ENCODE measurements around the gene SND1. TPM values are rescaled to one million over a fixed set of nuclear protein-coding genes. Genes with fewer than 3 reads are reported as not detected.
A peak's percentile ranks its signal among the peaks of the same experiment; 100 is the strongest.

Gene SND1
- total RNA-seq, 6 experiments from 2014 or later: 77.5 to 150 (median 126) TPM

- intact Hi-C loops (cut with DNase I): no loop called here
- no peak for DNase-seq
- ATAC-seq: no peak
- no peaks in the 10 kb centered on the region for H3K4me1 ChIP-seq
- no peaks in the 10 kb centered on the region for H3K36me3 ChIP-seq
- H3K4me3 ChIP-seq: no peak overlapping the region
- H3K9me3 ChIP-seq: no peaks in the 10 kb centered on the region
- no peaks in the 10 kb centered on the region for H3K27me3 ChIP-seq
- no peak overlapping the region for H3K27ac ChIP-seq
- WGBS (ENCODE audit: insufficient coverage, low coverage, low lambda C conversion rate, missing lambda C conversion rate): 92% methylated on average over 4 of the region's 7 CpGs
- TF ChIP-seq CTCF (IDR thresholded peaks at IDR 0.05) (no peak), POLR2A (IDR thresholded peaks at IDR 0.05) (no peak)
These were observed 462.8 kb downstream of the SND1 start for GRCh38 chr7:128114806-128115205.

- intact Hi-C loops (cut with DNase I): no loop called here
- H3K27me3 ChIP-seq: no peaks in the 10 kb centered on the region
- TF ChIP-seq POLR2A (IDR thresholded peaks at IDR 0.05): no peak
- no peak for TF ChIP-seq CTCF (IDR thresholded peaks at IDR 0.05)
- H3K9me3 ChIP-seq: no peaks in the 10 kb centered on the region
- DNase-seq: no peak
- WGBS (ENCODE audit: insufficient coverage, low coverage, low lambda C conversion rate, missing lambda C conversion rate): 68% methylated on average over 5 of the region's 10 CpGs
- H3K4me1 ChIP-seq: no peaks in the 10 kb centered on the region
- no peak overlapping the region for H3K4me3 ChIP-seq
- H3K36me3 ChIP-seq: no peaks in the 10 kb centered on the region
- no peak overlapping the region for H3K27ac ChIP-seq
- ATAC-seq: no peak
These were observed 463.4 kb downstream of the SND1 start for GRCh38 chr7:128115336-128115820.

- no peak for DNase-seq
These were observed 464.1 kb downstream of the SND1 start for GRCh38 chr7:128115821-128116723.

GRCh38 chr7:128116740-128117139 lies 464.7 kb downstream of the SND1 start:
- H3K27me3 ChIP-seq: no peaks in the 10 kb centered on the region
- no peaks in the 10 kb centered on the region for H3K36me3 ChIP-seq
- DNase-seq (peak in 1 of 3 donors; percentile 39), ATAC-seq (no peak)
- 60% methylated on average over 1 of the region's 9 CpGs for WGBS (ENCODE audit: insufficient coverage, low coverage, low lambda C conversion rate, missing lambda C conversion rate)
- TF ChIP-seq CTCF (IDR thresholded peaks at IDR 0.05): no peak
- TF ChIP-seq POLR2A (IDR thresholded peaks at IDR 0.05): no peak
- no peak overlapping the region for H3K27ac ChIP-seq
- H3K4me3 ChIP-seq: no peak overlapping the region
- intact Hi-C loops (cut with DNase I): no loop called here
- H3K9me3 ChIP-seq: no peaks in the 10 kb centered on the region
- no peaks in the 10 kb centered on the region for H3K4me1 ChIP-seq

More at GRCh38 chr7:128115821-128116723, 464.1 kb downstream of the SND1 start:
- Histone ChIP-seq H3K36me3 (no peaks in the 10 kb centered on the region), H3K27ac (no peak overlapping the region), H3K4me1 (no peaks in the 10 kb centered on the region), H3K9me3 (no peaks in the 10 kb centered on the region), H3K27me3 (no peaks in the 10 kb centered on the region), H3K4me3 (no peak overlapping the region)
- TF ChIP-seq POLR2A (IDR thresholded peaks at IDR 0.05): no peak
- TF ChIP-seq CTCF (IDR thresholded peaks at IDR 0.05): no peak
- 83% methylated on average over 5 of the region's 16 CpGs for WGBS (ENCODE audit: insufficient coverage, low coverage, low lambda C conversion rate, missing lambda C conversion rate)
- intact Hi-C loops (cut with DNase I): no loop called here
- no peak for ATAC-seq

Measured in right lobe of liver (tissue), 6 donors.